GM18526 (cell line): ENCODE measurements around the gene MED12L.

ENCODE experiments used
- POLR2A ChIP-seq: IDR thresholded peaks from 3 replicates; pipeline ENCODE4 v1.6.1; 2011; ENCODE audit not compliant: insufficient read length; ENCODE audit errors: extremely low read depth

MED12L gene

GRCh38 chr3:151425627-151426340, 340.3 kb downstream of the MED12L start:
- TF ChIP-seq POLR2A, result no peak

- TF ChIP-seq POLR2A, result no peak
Measured at GRCh38 chr3:151426341-151426657, 340.8 kb downstream of the MED12L start.

GRCh38 chr3:151428386-151428785, 342.9 kb downstream of the MED12L start:
- no peak for TF ChIP-seq POLR2A

- no peak for TF ChIP-seq POLR2A
Measured at GRCh38 chr3:151430821-151431484, 345.5 kb downstream of the MED12L start.

GRCh38 chr3:151431940-151432339, 346.5 kb downstream of the MED12L start:
- no peak for TF ChIP-seq POLR2A

GRCh38 chr3:151432616-151433372, 347.3 kb downstream of the MED12L start:
- TF ChIP-seq POLR2A, result no peak

- no peak for TF ChIP-seq POLR2A
Measured at GRCh38 chr3:151434151-151434890, 348.9 kb downstream of the MED12L start.

- TF ChIP-seq POLR2A, result no peak
Measured at GRCh38 chr3:151436675-151437446, 351.4 kb downstream of the MED12L start.

- TF ChIP-seq POLR2A, result no peak
Measured at GRCh38 chr3:151437906-151438305, 352.4 kb downstream of the MED12L start.

- TF ChIP-seq POLR2A, result no peak
Measured at GRCh38 chr3:151439652-151440125, 354.2 kb downstream of the MED12L start.

GRCh38 chr3:151440940-151441339, 355.5 kb downstream of the MED12L start:
- TF ChIP-seq POLR2A, result no peak

GRCh38 chr3:151443583-151443982, 358.1 kb downstream of the MED12L start:
- no peak for TF ChIP-seq POLR2A

GRCh38 chr3:151445273-151446001, 360.0 kb downstream of the MED12L start:
- TF ChIP-seq POLR2A, result no peak

- no peak for TF ChIP-seq POLR2A
Measured at GRCh38 chr3:151446002-151446340, 360.5 kb downstream of the MED12L start.

GRCh38 chr3:151452368-151452767, 366.9 kb downstream of the MED12L start:
- no peak for TF ChIP-seq POLR2A

- TF ChIP-seq POLR2A, result no peak
Measured at GRCh38 chr3:151452841-151453240, 367.4 kb downstream of the MED12L start.
